ENCODE data around the gene PDE11A. TPM values are rescaled to one million over a fixed set of nuclear protein-coding genes. Genes with fewer than 3 reads are reported as not detected.

PDE11A gene
- total RNA-seq, 1 experiment from 2014 or later: 0.13 TPM

DNA sequence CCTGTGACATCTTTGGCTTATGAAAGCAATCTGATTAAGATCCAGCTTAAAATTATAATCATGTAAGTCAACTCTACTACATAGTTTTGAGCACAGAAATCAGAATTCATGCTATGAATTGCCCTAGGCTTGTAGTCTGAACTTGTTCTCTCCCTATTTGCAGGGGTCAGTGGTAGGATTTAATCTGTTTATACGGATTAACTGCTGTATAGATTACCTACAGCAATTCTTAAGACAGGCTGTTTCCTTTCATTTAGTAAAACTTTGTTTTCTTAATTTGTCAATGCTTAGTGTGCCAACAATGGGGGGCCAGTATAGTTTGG is 287.9 kb downstream of the PDE11A start:
- H4K5ac ChIP-seq (ENCODE audit: insufficient read length, low read depth, low read length): no peak overlapping the region
- H3K79me1 ChIP-seq (ENCODE audit: insufficient read depth, low read depth, low read length, poor library complexity, severe bottlenecking): no peaks in the 10 kb centered on the region
- H4K8ac ChIP-seq (replicated peaks; ENCODE audit: insufficient read length, low read depth, low read length): no peak overlapping the region
- no peak overlapping the region for H2BK15ac ChIP-seq (ENCODE audit: low read depth, low read length)
- Mint-ChIP-seq H3K36me3 (ENCODE audit: insufficient read depth in 1 of 3, low read depth in 3 of 3) (peaks cover 6 to 7% (median 6%) of the 10 kb centered on the region in 3 experiments), H3K4me1 (peaks cover 0 to 3% of the 10 kb centered on the region in 2 experiments; a peak in 1 of 4 replicates), H3K9me3 (peaks cover 11 to 13% of the 10 kb centered on the region in 2 experiments), H3K4me3 (no peak overlapping the region), H3K27me3 (ENCODE audit: low read depth) (peaks cover 3% of the 10 kb centered on the region), H3K27ac (no peak overlapping the region)
- DNase-seq: no peak
- no peak overlapping the region for H3T11ph ChIP-seq (ENCODE audit: low read length)
- H3K27ac ChIP-seq (ENCODE audit: insufficient read length, low read depth, low read length): no peak overlapping the region
- no peaks in the 10 kb centered on the region for H3K27me3 ChIP-seq (ENCODE audit: insufficient read depth, low read length)
- no peak overlapping the region for H2AK5ac ChIP-seq (ENCODE audit: insufficient read length, low read length)
- H3K56ac ChIP-seq (ENCODE audit: insufficient read length, low read depth, low read length): no peak overlapping the region
- no peak overlapping the region for H2BK12ac ChIP-seq (ENCODE audit: insufficient read length, low read depth, low read length)
- no peaks in the 10 kb centered on the region for H3K79me2 ChIP-seq (ENCODE audit: insufficient read depth, low read length)
- H3K14ac ChIP-seq (ENCODE audit: insufficient read depth, low read length): no peak overlapping the region
- H3K4ac ChIP-seq (ENCODE audit: low read depth, low read length): no peak overlapping the region
- H3K23ac ChIP-seq (ENCODE audit: insufficient read length, low read depth, low read length): no peak overlapping the region
- H4K20me1 ChIP-seq (ENCODE audit: control insufficient read depth, insufficient read depth, insufficient read length): no peaks in the 10 kb centered on the region
- no peak overlapping the region for H3K18ac ChIP-seq (ENCODE audit: insufficient read length, low read depth, low read length)
- H2BK120ac ChIP-seq (ENCODE audit: low read depth, low read length, poor library complexity, severe bottlenecking): no peak overlapping the region
- no peak overlapping the region for H2AFZ ChIP-seq (ENCODE audit: low read length)
- H3K4me2 ChIP-seq (ENCODE audit: insufficient read depth, insufficient read length, low read length): no peak overlapping the region
- H3K4me1 ChIP-seq (ENCODE audit: insufficient read depth, low read length): no peaks in the 10 kb centered on the region; the same call in 1 of the 2 replicates
- H3K9me3 ChIP-seq (ENCODE audit: control insufficient read depth, low read depth, low read length): peaks cover 4% of the 10 kb centered on the region
- no peak overlapping the region for H2BK5ac ChIP-seq (ENCODE audit: insufficient read length, low read length)
- no peak overlapping the region for H3K9ac ChIP-seq (ENCODE audit: extremely low read depth, insufficient read length, low read length)
- H4K91ac ChIP-seq (ENCODE audit: insufficient read length, low read depth, low read length): no peak overlapping the region
- no CpG with 5 or more reads among the region's 1 CpG for WGBS (ENCODE audit: extremely low coverage, insufficient read length, low lambda C conversion rate)
- TF ChIP-seq, protein P1, sequence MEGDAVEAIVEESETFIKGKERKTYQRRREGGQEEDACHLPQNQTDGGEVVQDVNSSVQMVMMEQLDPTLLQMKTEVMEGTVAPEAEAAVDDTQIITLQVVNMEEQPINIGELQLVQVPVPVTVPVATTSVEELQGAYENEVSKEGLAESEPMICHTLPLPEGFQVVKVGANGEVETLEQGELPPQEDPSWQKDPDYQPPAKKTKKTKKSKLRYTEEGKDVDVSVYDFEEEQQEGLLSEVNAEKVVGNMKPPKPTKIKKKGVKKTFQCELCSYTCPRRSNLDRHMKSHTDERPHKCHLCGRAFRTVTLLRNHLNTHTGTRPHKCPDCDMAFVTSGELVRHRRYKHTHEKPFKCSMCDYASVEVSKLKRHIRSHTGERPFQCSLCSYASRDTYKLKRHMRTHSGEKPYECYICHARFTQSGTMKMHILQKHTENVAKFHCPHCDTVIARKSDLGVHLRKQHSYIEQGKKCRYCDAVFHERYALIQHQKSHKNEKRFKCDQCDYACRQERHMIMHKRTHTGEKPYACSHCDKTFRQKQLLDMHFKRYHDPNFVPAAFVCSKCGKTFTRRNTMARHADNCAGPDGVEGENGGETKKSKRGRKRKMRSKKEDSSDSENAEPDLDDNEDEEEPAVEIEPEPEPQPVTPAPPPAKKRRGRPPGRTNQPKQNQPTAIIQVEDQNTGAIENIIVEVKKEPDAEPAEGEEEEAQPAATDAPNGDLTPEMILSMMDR (conservative IDR thresholded peaks at IDR 0.05): no peak
- no peak overlapping the region for H2BK20ac ChIP-seq (ENCODE audit: low read depth, low read length, poor library complexity, severe bottlenecking)
- H3K23me2 ChIP-seq (ENCODE audit: insufficient read length, low read depth, low read length, poor library complexity, severe bottlenecking): no peaks in the 10 kb centered on the region
